Urothelium cell line (cell line): ENCODE measurements around the gene PRKAG2.
"Not testable (repeated sequence)": the region's sequence is repeated elsewhere in the genome, so short reads cannot be mapped to it uniquely, and the experiment has no call there.

Experiments
- DNase-seq: peaks from one replicate; pipeline ENCODE4 v3.0.0; 2011; ENCODE audit warnings: low spot score, mixed read lengths
- FAIRE-seq: peaks from 2 replicates; lab custom pipeline; 2011; peaks lifted over from hg19 to GRCh38; lab: Jason Lieb, UNC

The PRKAG2 gene

GRCh38 chr7:151806952-151807775, 69.8 kb downstream of the PRKAG2 start:
- FAIRE-seq = no peak
- DNase-seq = no peak

- DNase-seq = no peak
- FAIRE-seq = no peak
These were observed 70.7 kb downstream of the PRKAG2 start for GRCh38 chr7:151806204-151806603.

GRCh38 chr7:151805191-151805590, 71.7 kb downstream of the PRKAG2 start:
- FAIRE-seq = no peak
- DNase-seq = no peak

- FAIRE-seq = no peak
- DNase-seq = no peak
These were observed 72.2 kb downstream of the PRKAG2 start for GRCh38 chr7:151804756-151805155.

- FAIRE-seq (no peak), DNase-seq (no peak)
These were observed 73.1 kb downstream of the PRKAG2 start for GRCh38 chr7:151803841-151804240.

- DNase-seq (no peak), FAIRE-seq (no peak)
These were observed 74.5 kb downstream of the PRKAG2 start for GRCh38 chr7:151802469-151802846.

GRCh38 chr7:151801782-151802468, 75.0 kb downstream of the PRKAG2 start:
- no peak for FAIRE-seq

GRCh38 chr7:151801291-151801690, 75.6 kb downstream of the PRKAG2 start:
- FAIRE-seq = no peak

More at GRCh38 chr7:151801782-151802468, 75.0 kb downstream of the PRKAG2 start:
- DNase-seq = no peak

GRCh38 chr7:151800861-151801260, 76.1 kb downstream of the PRKAG2 start:
- no peak for FAIRE-seq
- DNase-seq = no peak

More at GRCh38 chr7:151801291-151801690, 75.6 kb downstream of the PRKAG2 start:
- no peak for DNase-seq

GRCh38 chr7:151800391-151800790, 76.5 kb downstream of the PRKAG2 start:
- FAIRE-seq (no peak), DNase-seq (no peak)

- no peak for FAIRE-seq
These were observed 77.4 kb downstream of the PRKAG2 start for GRCh38 chr7:151799506-151799905.

GRCh38 chr7:151798851-151799448, 78.0 kb downstream of the PRKAG2 start:
- DNase-seq (no peak), FAIRE-seq (no peak)

More at GRCh38 chr7:151799506-151799905, 77.4 kb downstream of the PRKAG2 start:
- no peak for DNase-seq

- DNase-seq, FAIRE-seq: not testable (repeated sequence)
These were observed 79.1 kb downstream of the PRKAG2 start for GRCh38 chr7:151797667-151798307.

- no peak for DNase-seq
- FAIRE-seq = no peak
These were observed 79.9 kb downstream of the PRKAG2 start for GRCh38 chr7:151796871-151797537.

GRCh38 chr7:151796091-151796870, 80.6 kb downstream of the PRKAG2 start:
- FAIRE-seq (no peak), DNase-seq (peak; percentile 31)

- FAIRE-seq = no peak
- peak; percentile 12 for DNase-seq
These were observed 81.6 kb downstream of the PRKAG2 start for GRCh38 chr7:151795168-151795811.

- FAIRE-seq (no peak), DNase-seq (peak; percentile 21)
These were observed 82.3 kb downstream of the PRKAG2 start for GRCh38 chr7:151794508-151795167.

- DNase-seq (no peak), FAIRE-seq (no peak)
These were observed 82.9 kb downstream of the PRKAG2 start for GRCh38 chr7:151793991-151794507.
